H1 (cell line): ENCODE measurements around the gene ITGA3.
"Not testable (repeated sequence)": the region's sequence is repeated elsewhere in the genome, so short reads cannot be mapped to it uniquely, and the experiment has no call there.

ENCODE experiments used
- EP300 ChIP-seq, 2 experiments: IDR thresholded peaks; 1 replicate in 1 of 2; 2 replicates in 1 of 2; pipeline ENCODE4 v1.6.1; 2011 to 2012; ENCODE audit warnings: low read depth in 2 of 2, low read length in 2 of 2, mild to moderate bottlenecking in 2 of 2, borderline replicate concordance in 1 of 2, inconsistent platforms in 1 of 2, moderate library complexity in 1 of 2
- TBP ChIP-seq: IDR thresholded peaks from 2 replicates; pipeline ENCODE4 v1.6.1; 2011; ENCODE audit warnings: low read depth, low read length, improper control_type of control experiment

DNA sequence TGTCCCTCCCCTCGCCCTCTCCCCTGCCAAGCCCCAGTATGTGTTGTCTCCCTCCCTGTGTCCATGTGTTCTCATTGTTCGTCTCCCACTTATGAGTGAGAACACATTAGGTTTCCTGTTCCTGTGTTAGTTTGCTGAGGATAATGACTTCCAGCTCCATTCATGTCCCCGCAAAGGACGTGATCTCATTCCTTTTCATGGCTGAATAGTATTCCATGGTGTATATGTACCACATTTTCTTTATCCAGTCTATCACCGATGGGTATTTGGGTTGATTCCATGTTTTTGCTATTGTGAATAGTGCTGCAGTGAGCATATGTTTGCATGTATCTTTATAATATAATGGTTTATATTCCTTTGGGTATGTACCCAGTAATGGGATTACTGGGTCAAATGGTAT lies 15.4 kb upstream of the ITGA3 start:
- not testable (repeated sequence) for TF ChIP-seq EP300 (IDR thresholded peaks at IDR 0.05; ENCODE audit: borderline replicate concordance in 1 of 2, low read depth in 2 of 2, low read length in 2 of 2); TBP
